GM13976 (cell line): Measurements from ENCODE around the gene FLYWCH2.

Source experiments
- DNase-seq: peaks from one replicate; pipeline ENCODE4 v3.0.0; 2012; ENCODE audit warnings: low spot score
- in situ Hi-C: fragments of 300-500 bp; cut with MboI; formaldehyde crosslinking; loops from one replicate; pipeline ENCODE4 v1.12.0; 2022; ENCODE audit warnings: low sequenced_read_pairs, mixed read lengths, inconsistent platforms; ENCODE audit not compliant: unreplicated experiment
- TF ChIP-seq, protein P1 (sequence below): IDR thresholded peaks from 2 replicates; pipeline ENCODE4 v1.5.1; 2012; ENCODE audit warnings: borderline replicate concordance, mild to moderate bottlenecking; ENCODE audit not compliant: insufficient read depth; ENCODE audit errors: extremely low read depth, missing control alignments, control extremely low read depth

Gene FLYWCH2

GRCh38 chr16:2867661-2867986, 15.4 kb upstream of the FLYWCH2 start:
- in situ Hi-C loops = no loop called here

GRCh38 chr16:2867987-2868789, 14.8 kb upstream of the FLYWCH2 start:
- peak; percentile 98 for DNase-seq
- in situ Hi-C loops = no loop called here
- TF ChIP-seq, protein P1, sequence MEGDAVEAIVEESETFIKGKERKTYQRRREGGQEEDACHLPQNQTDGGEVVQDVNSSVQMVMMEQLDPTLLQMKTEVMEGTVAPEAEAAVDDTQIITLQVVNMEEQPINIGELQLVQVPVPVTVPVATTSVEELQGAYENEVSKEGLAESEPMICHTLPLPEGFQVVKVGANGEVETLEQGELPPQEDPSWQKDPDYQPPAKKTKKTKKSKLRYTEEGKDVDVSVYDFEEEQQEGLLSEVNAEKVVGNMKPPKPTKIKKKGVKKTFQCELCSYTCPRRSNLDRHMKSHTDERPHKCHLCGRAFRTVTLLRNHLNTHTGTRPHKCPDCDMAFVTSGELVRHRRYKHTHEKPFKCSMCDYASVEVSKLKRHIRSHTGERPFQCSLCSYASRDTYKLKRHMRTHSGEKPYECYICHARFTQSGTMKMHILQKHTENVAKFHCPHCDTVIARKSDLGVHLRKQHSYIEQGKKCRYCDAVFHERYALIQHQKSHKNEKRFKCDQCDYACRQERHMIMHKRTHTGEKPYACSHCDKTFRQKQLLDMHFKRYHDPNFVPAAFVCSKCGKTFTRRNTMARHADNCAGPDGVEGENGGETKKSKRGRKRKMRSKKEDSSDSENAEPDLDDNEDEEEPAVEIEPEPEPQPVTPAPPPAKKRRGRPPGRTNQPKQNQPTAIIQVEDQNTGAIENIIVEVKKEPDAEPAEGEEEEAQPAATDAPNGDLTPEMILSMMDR = peak; percentile 95

More at GRCh38 chr16:2867661-2867986, 15.4 kb upstream of the FLYWCH2 start:
- DNase-seq = no peak
- TF ChIP-seq, protein P1 = no peak

DNA sequence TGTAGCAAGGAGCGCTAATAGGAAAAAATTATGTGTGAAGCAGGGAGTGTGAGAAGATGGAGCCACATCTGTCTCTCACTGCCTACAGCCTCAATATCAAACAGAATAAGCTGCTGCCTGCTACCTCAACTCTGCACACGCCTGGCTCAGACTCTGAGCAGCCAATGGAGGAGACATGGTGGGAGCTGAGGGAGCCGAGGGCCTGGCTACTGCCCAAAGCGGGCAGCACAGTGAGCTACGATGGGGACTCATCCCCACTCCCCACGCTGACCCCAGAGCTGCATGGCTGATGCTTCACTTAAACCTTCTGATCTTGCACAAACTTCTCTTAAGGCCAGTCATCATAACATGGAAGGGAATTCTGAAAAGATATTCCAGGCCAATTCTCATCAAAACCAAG, 11.1 kb upstream of the FLYWCH2 start:
- no peak for DNase-seq

GRCh38 chr16:2874032-2874911, 8.7 kb upstream of the FLYWCH2 start:
- no peak for DNase-seq
- in situ Hi-C loops = no loop called here

More for the DNA sequence above, 11.1 kb upstream of the FLYWCH2 start:
- TF ChIP-seq, protein P1 = no peak
- in situ Hi-C loops = no loop called here

DNA sequence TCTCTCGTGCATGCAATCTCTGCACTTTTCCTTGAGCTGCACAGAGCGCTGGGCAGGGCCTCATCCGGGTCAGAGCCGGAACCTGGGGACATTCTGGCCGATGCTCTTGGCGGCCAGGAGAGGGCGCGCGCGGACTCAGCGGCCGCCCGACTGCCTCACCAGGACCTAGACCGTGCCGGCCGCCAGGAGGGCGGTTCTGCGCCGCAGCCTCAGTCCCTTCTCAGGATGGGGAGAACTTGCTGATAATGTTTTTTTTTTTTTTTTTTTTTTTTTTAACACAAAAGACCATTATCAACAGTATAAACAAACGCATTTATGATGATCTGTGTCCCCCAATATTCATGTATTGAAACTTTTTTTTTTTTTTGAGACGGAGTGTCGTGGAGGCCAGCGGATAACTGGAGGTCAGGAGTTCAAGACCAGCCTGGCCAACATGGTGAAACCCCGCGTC, 8.1 kb upstream of the FLYWCH2 start:
- in situ Hi-C loops = no loop called here
- TF ChIP-seq, protein P1 = peak; percentile 90
- DNase-seq = peak; percentile 87

More at GRCh38 chr16:2874032-2874911, 8.7 kb upstream of the FLYWCH2 start:
- TF ChIP-seq, protein P1 = no peak

DNA sequence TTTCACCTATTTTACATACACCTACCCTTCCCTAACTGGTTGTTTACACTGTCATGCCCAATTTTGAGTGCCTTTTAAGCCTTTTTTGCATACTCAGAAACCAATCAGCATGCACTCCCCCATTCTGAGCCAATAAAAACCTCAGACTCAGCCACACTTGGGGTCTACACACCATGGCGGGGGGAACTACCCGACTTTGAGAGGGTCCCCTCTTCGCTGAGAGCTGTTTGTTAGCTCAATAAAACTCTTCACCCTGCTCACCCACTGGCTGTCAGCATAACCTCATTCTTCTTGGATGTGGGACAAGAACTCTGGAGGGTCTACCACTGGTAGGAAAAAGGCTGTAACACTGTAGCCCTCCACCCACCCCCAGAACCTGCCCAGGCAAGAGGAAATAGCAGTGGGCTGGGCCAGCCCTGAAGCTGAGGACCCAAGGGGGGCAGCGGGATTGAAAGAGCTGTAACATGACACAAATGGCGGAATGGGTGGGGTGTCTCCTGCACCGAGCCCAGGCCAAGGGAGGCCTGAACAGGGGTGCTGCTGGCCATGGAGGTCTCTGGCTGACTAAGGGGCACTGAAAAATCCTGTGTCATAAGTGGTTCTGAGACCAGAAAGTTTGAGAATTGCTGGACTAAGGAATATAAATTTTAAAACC, 3.0 kb upstream of the FLYWCH2 start:
- no peak for DNase-seq
- TF ChIP-seq, protein P1 = no peak
- in situ Hi-C loops = no loop called here
